BLaER1 treated with 17β-estradiol and CSF1 and Interleukin-3, amounts not matched to agents 10 nM and 100 nM (cell line): ENCODE data around the gene ACCS.

Experiments used
- H3K27ac ChIP-seq, 11 experiments: shearing (Covaris generic); formaldehyde crosslinking; 2 replicates each; pipeline ENCODE4 v1.8.1; 2022
- H3K27me3 ChIP-seq, 11 experiments: shearing (Covaris generic); formaldehyde crosslinking; 2 replicates each; pipeline ENCODE4 v1.8.1; 2022
- H3K36me3 ChIP-seq, 11 experiments: shearing (Covaris generic); formaldehyde crosslinking; 2 replicates each; pipeline ENCODE4 v1.8.1; 2022
- H3K4me1 ChIP-seq, 10 experiments: shearing (Covaris generic); formaldehyde crosslinking; 2 replicates each; pipeline ENCODE4 v1.8.1; 2022
- H3K4me2 ChIP-seq, 11 experiments: shearing (Covaris generic); formaldehyde crosslinking; 2 replicates each; pipeline ENCODE4 v1.8.1; 2022
- H3K4me3 ChIP-seq, 10 experiments: shearing (Covaris generic); formaldehyde crosslinking; 2 replicates each; pipeline ENCODE4 v1.8.1; 2022
- H3K9ac ChIP-seq, 11 experiments: shearing (Covaris generic); formaldehyde crosslinking; 2 replicates each; pipeline ENCODE4 v1.8.1; 2022
- H3K9me3 ChIP-seq, 11 experiments: shearing (Covaris generic); formaldehyde crosslinking; replicated peaks in 1 of 11; 2 replicates each; pipeline ENCODE4 v1.8.1; 2022
- H4K20me1 ChIP-seq, 11 experiments: shearing (Covaris generic); formaldehyde crosslinking; 2 replicates each; pipeline ENCODE4 v1.8.1; 2022
- Cebpa-rat ChIP-seq, 11 experiments: shearing (Covaris generic); IDR thresholded peaks; 2 replicates each; pipeline ENCODE4 v1.8.1; 2022

The ACCS gene

GRCh38 chr11:44065161-44065661 lies 859 bp upstream of the ACCS start:
- Histone ChIP-seq H3K4me1 (0 out of 20 replicates have a peak, but pooled peaks cover 0 to 5% (median 0%) of the 10 kb centered on the region in 10 experiments), H3K27ac (peak overlapping the region in 1 of 11 experiments; percentile 28; a peak in 1 of 22 replicates)
- TF ChIP-seq Cebpa-rat (IDR thresholded peaks at IDR 0.05), result no peak

GRCh38 chr11:44066732-44067141 lies 667 bp downstream of the ACCS start:
- Histone ChIP-seq H3K4me3 (peak overlapping the region; percentile 40 to 61 (median 46); a peak in 16 of 20 replicates), H3K4me1 (0 out of 20 replicates have a peak, but pooled peaks cover 0 to 5% (median 0%) of the 10 kb centered on the region in 10 experiments), H3K9ac (peak overlapping the region in 6 of 11 experiments; percentile 20 to 55 (median 40); a peak in 9 of 22 replicates), H4K20me1 (no peaks in the 10 kb centered on the region), H3K36me3 (no peaks in the 10 kb centered on the region), H3K4me2 (peak overlapping the region in 10 of 11 experiments; percentile 32 to 78 (median 65); a peak in 19 of 22 replicates), H3K27ac (peak overlapping the region in 2 of 11 experiments; percentile 22 to 40; a peak in 3 of 22 replicates), H3K27me3 (peaks cover 4 to 20% (median 17%) of the 10 kb centered on the region in 11 experiments; a peak in 18 of 22 replicates), H3K9me3 (peaks cover 0 to 12% (median 0%) of the 10 kb centered on the region in 11 experiments; a peak in 4 of 22 replicates)
- no peak for TF ChIP-seq Cebpa-rat (IDR thresholded peaks at IDR 0.05)

More at GRCh38 chr11:44065161-44065661, 859 bp upstream of the ACCS start:
- peak overlapping the region in 1 of 11 experiments; percentile 55; a peak in 2 of 22 replicates for H3K9ac ChIP-seq
- H3K36me3 ChIP-seq, result no peaks in the 10 kb centered on the region
- no peak overlapping the region for H3K4me3 ChIP-seq
- peaks cover 0 to 12% (median 0%) of the 10 kb centered on the region in 11 experiments; a peak in 4 of 22 replicates for H3K9me3 ChIP-seq
- H4K20me1 ChIP-seq, result no peaks in the 10 kb centered on the region
- H3K4me2 ChIP-seq, result peak overlapping the region in 2 of 11 experiments; percentile 32 to 44; a peak in 2 of 22 replicates
- peaks cover 4 to 20% (median 17%) of the 10 kb centered on the region in 11 experiments; a peak in 18 of 22 replicates for H3K27me3 ChIP-seq

- no peak overlapping the region for H3K9ac ChIP-seq
- no peaks in the 10 kb centered on the region for H3K36me3 ChIP-seq
- H3K27me3 ChIP-seq, result peaks cover 4 to 20% (median 17%) of the 10 kb centered on the region in 11 experiments; a peak in 18 of 22 replicates
- no peak overlapping the region for H3K27ac ChIP-seq
- no peak overlapping the region for H3K4me3 ChIP-seq
- H4K20me1 ChIP-seq, result no peaks in the 10 kb centered on the region
- 0 out of 20 replicates have a peak, but pooled peaks cover 0 to 5% (median 0%) of the 10 kb centered on the region in 10 experiments for H3K4me1 ChIP-seq
- peak overlapping the region in 1 of 11 experiments; percentile 78; a peak in 1 of 22 replicates for H3K4me2 ChIP-seq
- no peak for TF ChIP-seq Cebpa-rat (IDR thresholded peaks at IDR 0.05)
- H3K9me3 ChIP-seq, result peaks cover 0 to 12% (median 0%) of the 10 kb centered on the region in 11 experiments; a peak in 4 of 22 replicates
These were observed 1.2 kb downstream of the ACCS start for GRCh38 chr11:44067266-44067665.

- Histone ChIP-seq H3K36me3 (no peaks in the 10 kb centered on the region), H3K27ac (no peak overlapping the region), H3K27me3 (peaks cover 4 to 20% (median 17%) of the 10 kb centered on the region in 11 experiments; a peak in 18 of 22 replicates), H4K20me1 (no peaks in the 10 kb centered on the region), H3K4me1 (0 out of 20 replicates have a peak, but pooled peaks cover 0 to 5% (median 0%) of the 10 kb centered on the region in 10 experiments), H3K4me2 (no peak overlapping the region), H3K9me3 (peaks cover 0 to 12% (median 0%) of the 10 kb centered on the region in 11 experiments; a peak in 4 of 22 replicates), H3K4me3 (no peak overlapping the region), H3K9ac (no peak overlapping the region)
- no peak for TF ChIP-seq Cebpa-rat (IDR thresholded peaks at IDR 0.05)
These were observed 2.1 kb downstream of the ACCS start for GRCh38 chr11:44068180-44068579.

GRCh38 chr11:44071157-44071556 lies 5.1 kb downstream of the ACCS start:
- no peak for TF ChIP-seq Cebpa-rat (IDR thresholded peaks at IDR 0.05)
- Histone ChIP-seq H3K4me1 (peaks cover 4 to 14% (median 10%) of the 10 kb centered on the region in 10 experiments; a peak in 13 of 20 replicates), H3K9me3 (peaks cover 0 to 9% (median 0%) of the 10 kb centered on the region in 11 experiments; a peak in 4 of 22 replicates), H3K27ac (no peak overlapping the region), H3K27me3 (peaks cover 0 to 9% (median 7%) of the 10 kb centered on the region in 11 experiments; a peak in 13 of 22 replicates), H3K36me3 (no peaks in the 10 kb centered on the region), H3K4me2 (no peak overlapping the region), H4K20me1 (no peaks in the 10 kb centered on the region), H3K4me3 (no peak overlapping the region), H3K9ac (no peak overlapping the region)

GRCh38 chr11:44072757-44073658 lies 6.9 kb downstream of the ACCS start:
- H3K9me3 ChIP-seq, result no peaks in the 10 kb centered on the region
- peaks cover 4 to 13% (median 10%) of the 10 kb centered on the region in 10 experiments; a peak in 13 of 20 replicates for H3K4me1 ChIP-seq
- no peak overlapping the region for H3K27ac ChIP-seq
- H3K4me3 ChIP-seq, result no peak overlapping the region
- no peaks in the 10 kb centered on the region for H3K36me3 ChIP-seq
- no peak for TF ChIP-seq Cebpa-rat (IDR thresholded peaks at IDR 0.05)
- H3K27me3 ChIP-seq, result no peaks in the 10 kb centered on the region
- H4K20me1 ChIP-seq, result no peaks in the 10 kb centered on the region
- no peak overlapping the region for H3K9ac ChIP-seq
- H3K4me2 ChIP-seq, result no peak overlapping the region

- no peak overlapping the region for H3K27ac ChIP-seq
- H3K9ac ChIP-seq, result no peak overlapping the region
- TF ChIP-seq Cebpa-rat (IDR thresholded peaks at IDR 0.05), result no peak
- H4K20me1 ChIP-seq, result no peaks in the 10 kb centered on the region
- H3K4me3 ChIP-seq, result no peak overlapping the region
- H3K36me3 ChIP-seq, result no peaks in the 10 kb centered on the region
- no peaks in the 10 kb centered on the region for H3K9me3 ChIP-seq
- H3K27me3 ChIP-seq, result no peaks in the 10 kb centered on the region
- no peak overlapping the region for H3K4me2 ChIP-seq
- H3K4me1 ChIP-seq, result peaks cover 4 to 13% (median 10%) of the 10 kb centered on the region in 10 experiments; a peak in 13 of 20 replicates
These were observed 12.7 kb downstream of the ACCS start for GRCh38 chr11:44078794-44079193.

- Histone ChIP-seq H3K9ac (no peak overlapping the region), H3K4me3 (no peak overlapping the region), H3K27me3 (no peaks in the 10 kb centered on the region), H3K36me3 (no peaks in the 10 kb centered on the region), H3K27ac (no peak overlapping the region), H3K4me1 (peaks cover 2 to 11% (median 8%) of the 10 kb centered on the region in 10 experiments; a peak in 13 of 20 replicates), H4K20me1 (no peaks in the 10 kb centered on the region), H3K9me3 (no peaks in the 10 kb centered on the region), H3K4me2 (no peak overlapping the region)
- no peak for TF ChIP-seq Cebpa-rat (IDR thresholded peaks at IDR 0.05)
These were observed 13.3 kb downstream of the ACCS start for GRCh38 chr11:44079376-44079775.
